ENCODE data around the gene PRUNE2. TPM values are rescaled to one million over a fixed set of nuclear protein-coding genes. Genes with fewer than 3 reads are reported as not detected.

The PRUNE2 gene
- total and polyA plus RNA-seq, 2 of the 13 experiments (the other 11 are each of a cell fraction or from before 2014, with no cell fraction given), result 0.02 TPM; not detected in 1

- H3K9ac ChIP-seq (ENCODE audit: insufficient read depth, low read depth, low read length), result no peak overlapping the region
- H3K9me3 ChIP-seq (ENCODE audit: low read length), result no peaks in the 10 kb centered on the region
- ATAC-seq, result no peak
- DNase-seq (ENCODE audit: low spot score), result no peak
- POLR2A ChIA-PET, result no interaction called here
- TF ChIP-seq ZNF460 (CRISPR knock-in tag; IDR thresholded peaks at IDR 0.05; ENCODE audit: borderline replicate concordance), result no peak
- no peak for TF ChIP-seq NBN (conservative IDR thresholded peaks at IDR 0.05)
- no peak for TF ChIP-seq ZMYM2 (CRISPR knock-in tag; IDR thresholded peaks at IDR 0.05)
- TF ChIP-seq XRCC5 (optimal IDR thresholded peaks at IDR 0.05; ENCODE audit: low read length), result no peak
- TF ChIP-seq, protein P1, sequence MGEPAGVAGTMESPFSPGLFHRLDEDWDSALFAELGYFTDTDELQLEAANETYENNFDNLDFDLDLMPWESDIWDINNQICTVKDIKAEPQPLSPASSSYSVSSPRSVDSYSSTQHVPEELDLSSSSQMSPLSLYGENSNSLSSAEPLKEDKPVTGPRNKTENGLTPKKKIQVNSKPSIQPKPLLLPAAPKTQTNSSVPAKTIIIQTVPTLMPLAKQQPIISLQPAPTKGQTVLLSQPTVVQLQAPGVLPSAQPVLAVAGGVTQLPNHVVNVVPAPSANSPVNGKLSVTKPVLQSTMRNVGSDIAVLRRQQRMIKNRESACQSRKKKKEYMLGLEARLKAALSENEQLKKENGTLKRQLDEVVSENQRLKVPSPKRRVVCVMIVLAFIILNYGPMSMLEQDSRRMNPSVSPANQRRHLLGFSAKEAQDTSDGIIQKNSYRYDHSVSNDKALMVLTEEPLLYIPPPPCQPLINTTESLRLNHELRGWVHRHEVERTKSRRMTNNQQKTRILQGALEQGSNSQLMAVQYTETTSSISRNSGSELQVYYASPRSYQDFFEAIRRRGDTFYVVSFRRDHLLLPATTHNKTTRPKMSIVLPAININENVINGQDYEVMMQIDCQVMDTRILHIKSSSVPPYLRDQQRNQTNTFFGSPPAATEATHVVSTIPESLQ (CRISPR knock-in tag; conservative IDR thresholded peaks at IDR 0.05), result no peak
- no peak for TF ChIP-seq PBX2 (CRISPR knock-in tag; IDR thresholded peaks at IDR 0.05)
- no peak for TF ChIP-seq ZNF562 (CRISPR knock-in tag; IDR thresholded peaks at IDR 0.05; ENCODE audit: borderline replicate concordance)
- TF ChIP-seq HOMEZ (CRISPR knock-in tag; IDR thresholded peaks at IDR 0.05; ENCODE audit: low read depth), result no peak
- H3K4me2 ChIP-seq (ENCODE audit: low read depth, low read length), result no peak overlapping the region
- H4K20me1 ChIP-seq (ENCODE audit: insufficient read depth, low read length), result no peaks in the 10 kb centered on the region
- no peaks in the 10 kb centered on the region for H3K79me2 ChIP-seq (ENCODE audit: insufficient read depth, low read length)
- intact Hi-C loops (cut with micrococcal nuclease; ENCODE audit: unreplicated experiment), result no loop called here
- H3K4me3 ChIP-seq (replicated peaks in 1 of 3; ENCODE audit: insufficient read depth in 1 of 3, low read depth in 2 of 3, low read length in 3 of 3), result no peak overlapping the region
- no peak for FAIRE-seq
- 2% methylated on average over 9 of the region's 9 CpGs for WGBS (ENCODE audit: low lambda C conversion rate)
- no peak overlapping the region for H2AFZ ChIP-seq (ENCODE audit: low read length)
- no peak overlapping the region for H3K27ac ChIP-seq (ENCODE audit: extremely low read length, insufficient read depth, low read length)
- CTCF ChIA-PET (ENCODE audit: low intra/inter-chr PET ratio, low total read pairs), result no interaction called here
- no TSS peak for BruUV-seq (replicated peaks)
- H3K27me3 ChIP-seq (ENCODE audit: control insufficient read depth in 1 of 2, insufficient read depth in 2 of 2, low read length in 2 of 2), result peaks cover 0 to 41% of the 10 kb centered on the region in 2 experiments; a peak in 3 of 5 replicates
- no peaks in the 10 kb centered on the region for H3K36me3 ChIP-seq (replicated peaks in 1 of 2; ENCODE audit: control insufficient read depth in 1 of 2, insufficient read depth in 2 of 2, low read length in 2 of 2)
- in situ Hi-C loops (cut with HindIII; ENCODE audit: extremely low pct_ligation_motif_present, low pct_unique_long_range_greater_than_20kb), result loop anchor here (5.0 kb wide), 1 partner anchor 42 kb away; no protein-coding TSS in a partner anchor
- no peaks in the 10 kb centered on the region for H3K4me1 ChIP-seq (ENCODE audit: insufficient read depth, low read length)
These were observed 196.9 kb downstream of the PRUNE2 start for GRCh38 chr9:76709020-76709419.

Measured in HepG2 (cell line).